HG02970 (cell line): ENCODE results near the gene APOL1.

Source experiments
- ATAC-seq: cut with Tn5 transposase; IDR thresholded peaks from one replicate; pipeline ENCODE4 v1.9.1; 2021; ENCODE audit warnings: mild to moderate bottlenecking, moderate library complexity, moderate number of reproducible peaks; ENCODE audit not compliant: unreplicated experiment, low FRiP score

The APOL1 gene

DNA sequence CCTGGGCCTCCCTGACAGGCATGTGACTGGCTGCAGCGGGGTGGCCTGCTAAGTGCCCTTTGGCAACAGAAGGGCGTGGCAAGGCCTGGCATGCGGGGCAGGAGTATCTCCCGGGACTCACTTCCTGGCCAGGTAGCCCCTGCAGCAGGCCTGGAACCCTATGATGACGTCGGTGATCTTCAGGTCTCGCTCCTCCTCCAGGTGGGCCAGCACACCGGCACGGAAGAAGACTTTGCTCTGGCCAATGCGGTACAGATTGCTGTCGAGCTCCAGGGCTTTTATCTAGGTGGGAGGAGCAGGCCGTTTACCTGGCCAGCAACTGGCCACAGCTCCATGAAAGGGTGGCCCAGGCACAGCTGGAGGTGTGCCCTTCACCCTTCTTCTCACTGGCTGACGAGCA lies 50.9 kb downstream of the APOL1 start:
- ATAC-seq: no peak

DNA sequence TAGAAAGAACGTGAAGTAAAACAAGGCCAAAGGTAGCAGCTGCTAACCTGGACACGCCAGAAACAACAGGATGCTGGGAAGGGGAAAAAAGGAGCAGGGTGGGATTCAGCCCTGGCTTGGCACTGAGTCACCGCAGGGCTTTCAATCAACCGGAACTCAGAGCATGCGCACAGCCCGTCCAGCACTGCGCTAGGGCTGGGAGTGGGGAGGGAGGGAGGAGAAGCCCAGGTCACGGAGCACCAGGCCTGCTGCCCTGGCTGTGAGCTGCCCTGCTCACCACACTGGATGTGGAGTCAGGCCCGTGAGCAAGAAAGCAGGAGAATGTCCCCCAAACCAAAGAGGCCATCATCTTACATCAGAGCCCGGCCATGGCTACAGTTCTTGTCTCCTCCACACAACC lies 51.5 kb downstream of the APOL1 start:
- no peak for ATAC-seq

DNA sequence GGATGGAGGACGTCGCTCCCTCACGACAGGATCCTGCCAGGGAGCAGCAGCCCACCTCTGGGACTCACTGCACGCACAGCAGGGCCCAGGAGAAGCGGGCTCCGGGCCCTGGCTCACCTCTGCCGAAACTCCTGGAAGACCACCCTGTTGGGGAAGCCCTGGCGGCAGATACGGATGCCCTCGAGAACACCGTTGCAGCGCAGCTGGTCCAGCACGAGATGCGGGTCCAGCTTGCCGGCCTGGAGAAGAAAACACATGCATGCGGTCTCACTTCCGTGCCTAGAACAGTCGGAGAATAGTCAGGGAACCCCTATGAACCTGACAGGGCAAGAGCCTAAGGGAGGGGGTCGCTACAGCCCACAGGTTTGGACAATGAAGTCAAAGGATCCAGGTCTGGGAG lies 52.9 kb downstream of the APOL1 start:
- ATAC-seq: no peak

DNA sequence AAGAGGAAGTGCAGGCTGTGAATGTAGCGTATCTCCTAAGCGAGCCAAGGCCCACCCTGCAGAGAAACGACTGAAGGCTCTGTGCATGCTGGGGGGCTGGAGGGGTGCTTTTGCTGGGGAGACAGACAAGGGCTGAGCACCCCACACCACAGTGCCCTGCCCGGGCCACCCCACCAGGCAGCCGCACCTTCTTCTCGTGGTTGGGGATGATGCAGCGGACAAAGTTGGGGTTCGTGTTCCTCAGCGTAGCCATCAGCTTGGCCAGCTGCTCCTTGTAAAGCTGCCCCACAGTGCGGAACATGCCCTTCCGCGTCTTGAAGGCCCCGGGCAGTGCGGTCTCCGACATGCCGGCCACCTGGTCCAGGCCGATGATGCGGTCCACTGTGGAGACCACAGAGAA lies 53.3 kb downstream of the APOL1 start:
- ATAC-seq: no peak

DNA sequence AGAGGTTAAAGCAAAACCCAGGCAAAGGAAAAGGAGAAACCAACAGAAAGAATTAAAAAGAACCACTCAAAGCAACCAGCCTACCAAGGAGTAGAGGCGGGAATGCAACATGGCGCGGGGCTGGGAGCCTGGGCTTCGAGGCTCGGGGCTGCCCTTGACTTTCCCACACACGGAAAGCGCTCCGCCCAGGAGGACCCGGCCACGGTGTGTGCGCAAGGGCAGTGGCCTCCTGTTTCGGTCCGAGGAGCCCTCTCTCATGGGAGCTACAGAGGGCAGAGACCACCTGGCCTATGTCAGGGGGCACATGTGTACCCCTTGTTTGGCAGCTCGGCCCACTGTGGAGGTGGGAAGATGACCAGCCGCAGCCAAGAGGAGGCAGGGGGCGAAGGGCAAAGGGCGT lies 55.9 kb downstream of the APOL1 start:
- ATAC-seq: no peak

DNA sequence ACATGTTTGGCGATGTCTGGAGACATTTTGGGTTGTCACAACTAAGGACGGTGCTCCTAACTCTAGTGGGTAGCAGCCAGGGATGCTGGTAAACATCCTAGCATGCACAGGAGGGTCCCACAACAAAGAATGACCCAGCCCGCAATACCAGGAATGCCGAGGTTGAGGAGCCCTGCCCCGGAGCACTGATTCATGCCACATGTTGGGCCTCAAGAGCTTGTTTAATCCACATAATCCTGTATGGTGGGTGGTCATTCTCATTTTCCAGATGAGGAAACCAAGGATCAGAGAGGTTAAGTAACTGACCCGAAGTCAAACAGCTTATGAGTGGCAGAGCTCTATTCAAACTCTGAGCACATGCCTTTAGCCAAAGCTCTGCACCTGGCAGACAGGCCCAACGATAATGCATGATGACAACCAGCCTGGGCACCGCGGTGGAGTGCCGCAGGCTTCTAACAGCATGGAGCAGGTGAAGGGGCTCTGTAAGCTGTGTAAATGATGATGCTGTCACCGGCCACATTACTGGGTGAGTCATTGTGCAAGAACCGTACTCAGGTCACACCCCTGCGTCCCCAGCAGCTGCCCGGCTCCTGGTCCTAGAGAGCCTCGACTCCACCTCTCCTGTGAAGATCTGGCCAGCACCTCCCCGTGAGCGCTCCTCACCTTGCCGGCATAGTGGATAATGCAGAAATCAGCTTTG lies 58.6 kb downstream of the APOL1 start:
- no peak for ATAC-seq

DNA sequence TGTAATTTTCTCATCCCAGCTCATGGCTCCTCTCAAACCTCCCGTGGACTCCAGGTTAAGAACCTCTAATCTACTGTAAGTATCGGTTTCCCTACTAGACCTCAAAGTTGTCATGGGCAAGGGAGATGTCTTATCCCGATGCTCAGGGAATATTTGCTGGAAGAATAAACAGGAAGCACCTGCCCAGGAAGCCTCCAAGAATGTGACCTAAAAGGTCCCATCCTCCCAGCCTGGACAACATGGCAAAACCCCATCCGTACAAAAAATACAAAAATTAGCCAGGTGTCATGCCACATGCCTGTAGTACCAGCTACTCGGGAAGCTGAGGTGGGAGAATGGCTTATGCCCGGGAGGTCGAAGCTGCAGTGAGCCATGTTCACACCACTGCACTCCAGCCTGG lies 62.4 kb downstream of the APOL1 start:
- no peak for ATAC-seq

DNA sequence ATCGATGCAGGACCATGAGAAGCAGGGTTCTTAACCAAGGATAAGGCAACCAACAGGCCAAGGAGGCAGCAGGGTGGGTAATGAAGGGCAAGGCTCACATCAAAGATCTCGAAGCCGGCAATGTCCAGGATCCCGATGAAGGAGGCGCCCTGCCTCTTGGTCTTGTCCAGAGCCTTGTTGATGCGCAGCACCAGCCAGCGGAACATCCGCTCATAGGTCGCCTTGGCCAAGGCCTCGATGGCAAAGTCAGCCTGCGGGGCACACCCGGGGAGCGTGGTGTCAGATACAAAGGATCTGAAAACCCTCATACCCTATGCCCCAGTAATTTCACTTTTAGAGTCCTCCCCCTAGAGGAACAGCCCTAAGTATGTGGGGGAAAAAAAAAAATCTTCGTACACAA lies 63.5 kb downstream of the APOL1 start:
- ATAC-seq: no peak
